Middle frontal gyrus (tissue), 1 donor: Measurements from ENCODE around the gene PLEKHA6.

ENCODE experiments used
- DNase-seq: peaks from one replicate; pipeline ENCODE4 v3.0.0-alpha.2; 2015; ENCODE audit warnings: low spot score; ENCODE audit errors: extremely low spot score

The PLEKHA6 gene

GRCh38 chr1:204357551-204358490, 1.9 kb downstream of the PLEKHA6 start:
- no peak for DNase-seq

- DNase-seq: no peak
These were observed 2.7 kb downstream of the PLEKHA6 start for GRCh38 chr1:204356997-204357396.

GRCh38 chr1:204355913-204356312, 3.8 kb downstream of the PLEKHA6 start:
- DNase-seq: no peak

GRCh38 chr1:204354579-204354978, 5.2 kb downstream of the PLEKHA6 start:
- no peak for DNase-seq

GRCh38 chr1:204353213-204353910, 6.4 kb downstream of the PLEKHA6 start:
- no peak for DNase-seq

- peak; percentile 84 for DNase-seq
These were observed 8.7 kb downstream of the PLEKHA6 start for GRCh38 chr1:204350857-204351573.

- no peak for DNase-seq
These were observed 9.4 kb downstream of the PLEKHA6 start for GRCh38 chr1:204350312-204350711.

GRCh38 chr1:204349602-204350001, 10.1 kb downstream of the PLEKHA6 start:
- no peak for DNase-seq

GRCh38 chr1:204348722-204349121, 11.0 kb downstream of the PLEKHA6 start:
- no peak for DNase-seq

GRCh38 chr1:204348242-204348641, 11.5 kb downstream of the PLEKHA6 start:
- DNase-seq: no peak

- no peak for DNase-seq
These were observed 13.6 kb downstream of the PLEKHA6 start for GRCh38 chr1:204345941-204346645.

- no peak for DNase-seq
These were observed 14.3 kb downstream of the PLEKHA6 start for GRCh38 chr1:204345438-204345841.

- DNase-seq: no peak
These were observed 14.9 kb downstream of the PLEKHA6 start for GRCh38 chr1:204344665-204345355.

- no peak for DNase-seq
These were observed 15.9 kb downstream of the PLEKHA6 start for GRCh38 chr1:204343802-204344201.

- DNase-seq: no peak
These were observed 16.5 kb downstream of the PLEKHA6 start for GRCh38 chr1:204343247-204343646.

- DNase-seq: no peak
These were observed 17.4 kb downstream of the PLEKHA6 start for GRCh38 chr1:204342310-204342709.

GRCh38 chr1:204341380-204341779, 18.3 kb downstream of the PLEKHA6 start:
- no peak for DNase-seq

- DNase-seq: no peak
These were observed 19.4 kb downstream of the PLEKHA6 start for GRCh38 chr1:204340081-204340889.

GRCh38 chr1:204339541-204339940, 20.2 kb downstream of the PLEKHA6 start:
- no peak for DNase-seq

GRCh38 chr1:204338997-204339396, 20.7 kb downstream of the PLEKHA6 start:
- DNase-seq: no peak
